K562 (cell line): ENCODE data around the gene RREB1. TPM values are rescaled to one million over a fixed set of nuclear protein-coding genes. Genes with fewer than 3 reads are reported as not detected.

Experiments used
- ATAC-seq: fragments of 200-7000 bp; cut with Tn5 transposase; 3 replicates; pipeline ENCODE4 v1.9.1; 2020; ENCODE audit warnings: moderate library complexity
- BruUV-seq: library from RNA; stranded (reverse); fragments of 400-500 nt; replicated peaks from 2 replicates; lab custom pipeline; 2021; lab: Mats Ljungman, UMichigan
- CTCF ChIA-PET: fragments of 300-600 bp; formaldehyde crosslinking; extraction: SDS; loops from one replicate; lab custom pipeline; 2021; ENCODE audit warnings: low intra/inter-chr PET ratio; lab: Yijun Ruan, JAX
- POLR2A ChIA-PET: fragments of 300-600, 350-650 bp; sonication (Branson Sonifier 250); formaldehyde crosslinking; extraction: SDS; loops from one replicate; lab custom pipeline; 2021; ENCODE audit warnings: antibody characterized with exemption, inconsistent platforms; lab: Yijun Ruan, JAX
- DNase-seq, 4 experiments: peaks; one replicate each; pipeline versions ENCODE4 v3.0.0 to v3.0.0-alpha.2; 2011 to 2018; ENCODE audit warnings: low spot score in 3 of 4, mixed read lengths in 3 of 4; ENCODE audit errors: extremely low read depth in 1 of 4
- FAIRE-seq: peaks from 2 replicates; lab custom pipeline; 2011; peaks lifted over from hg19 to GRCh38; lab: Jason Lieb, UNC
- H2AFZ ChIP-seq: 2 replicates; pipeline ENCODE4 v1.6.0; 2011; ENCODE audit warnings: low read depth, low read length, control low read depth, inconsistent platforms
- H3K27ac ChIP-seq: fragments of 200-600 bp; 3 replicates; pipeline ENCODE4 v1.8.0; 2011; ENCODE audit warnings: low read depth, mild to moderate bottlenecking, control low read depth, inconsistent platforms, low read length, moderate library complexity, mixed read lengths; ENCODE audit errors: extremely low read depth
- H3K27me3 ChIP-seq, 2 experiments: fragments of 300-600 bp in 1 of 2; 2 replicates in 1 of 2; 3 replicates in 1 of 2; pipeline versions ENCODE4 v1.6.0 to v1.8.0; 2011; ENCODE audit warnings: inconsistent platforms in 2 of 2, low read length in 2 of 2, mild to moderate bottlenecking in 1 of 2, mixed read lengths in 1 of 2, moderate library complexity in 1 of 2; ENCODE audit not compliant: control insufficient read depth in 2 of 2, insufficient read depth in 2 of 2
- H3K36me3 ChIP-seq: fragments of 300-600 bp; 3 replicates; pipeline ENCODE4 v1.8.0; 2011; ENCODE audit warnings: mild to moderate bottlenecking, low read length, inconsistent platforms; ENCODE audit not compliant: control insufficient read depth, insufficient read depth
- H3K4me1 ChIP-seq, 2 experiments: fragments of 200-600 bp in 1 of 2; replicated peaks in 1 of 2; 2 replicates in 1 of 2; 3 replicates in 1 of 2; pipeline versions ENCODE4 v1.5.1 to v1.8.0; 2011; ENCODE audit warnings: inconsistent platforms in 2 of 2, low read length in 2 of 2, mild to moderate bottlenecking in 1 of 2, mixed read lengths in 1 of 2, moderate library complexity in 1 of 2; ENCODE audit not compliant: control insufficient read depth in 2 of 2, insufficient read depth in 2 of 2
- H3K4me2 ChIP-seq: 2 replicates; pipeline ENCODE4 v1.6.1; 2011; ENCODE audit warnings: low read length, control low read depth, inconsistent platforms, mixed read lengths; ENCODE audit not compliant: insufficient read depth
- H3K4me3 ChIP-seq: fragments of 200-600 bp; sonication (generic), shearing (Covaris generic); 2 replicates; pipeline ENCODE4 v1.5.1; 2016; ENCODE audit warnings: control low read depth, inconsistent platforms
- H3K79me2 ChIP-seq: fragments of 200-600 bp; 3 replicates; pipeline ENCODE4 v1.8.0; 2011; ENCODE audit warnings: low read length, inconsistent platforms; ENCODE audit not compliant: control insufficient read depth, insufficient read depth
- H3K9ac ChIP-seq, 2 experiments: 2 replicates each; pipeline versions ENCODE4 v1.6.0 to v1.6.1; 2011; ENCODE audit warnings: low read depth in 2 of 2, low read length in 2 of 2, control low read depth in 1 of 2, inconsistent platforms in 1 of 2, mild to moderate bottlenecking in 1 of 2, mixed read lengths in 1 of 2; ENCODE audit not compliant: insufficient read depth in 1 of 2
- H3K9me1 ChIP-seq: one replicate; pipeline ENCODE4 v1.6.0; 2011; ENCODE audit warnings: inconsistent platforms, mild to moderate bottlenecking, low read length, moderate library complexity; ENCODE audit not compliant: control insufficient read depth, insufficient read depth
- H3K9me3 ChIP-seq: replicated peaks from 2 replicates; pipeline ENCODE4 v1.5.1; 2011; ENCODE audit warnings: low read depth, low read length, inconsistent platforms; ENCODE audit not compliant: control insufficient read depth, insufficient read depth
- H4K20me1 ChIP-seq: replicated peaks from 2 replicates; pipeline ENCODE4 v1.6.1; 2011; ENCODE audit warnings: low read length, inconsistent platforms, mixed read lengths; ENCODE audit not compliant: control insufficient read depth, insufficient read depth
- ARID3A ChIP-seq: IDR thresholded peaks from 2 replicates; pipeline ENCODE4 v1.6.1; 2012; ENCODE audit warnings: low read depth, low read length, improper control_type of control experiment, borderline replicate concordance
- CBFA2T3 ChIP-seq: fragments of 450-650 bp; IDR thresholded peaks from 2 replicates; pipeline ENCODE4 v1.6.1; 2017
- EGR1 ChIP-seq: fragments of 450-650 bp; conservative IDR thresholded peaks from 2 replicates; pipeline ENCODE4 v1.6.1; 2017; ENCODE audit warnings: mild to moderate bottlenecking
- FOXO4 ChIP-seq: fragments of 450-650 bp; formaldehyde crosslinking; IDR thresholded peaks from 2 replicates; pipeline ENCODE4 v1.4.0; 2020; ENCODE audit warnings: mild to moderate bottlenecking, moderate library complexity
- MXD1 ChIP-seq: fragments of 250-450 bp; sonication (Bioruptor Pico); IDR thresholded peaks from 2 replicates; pipeline ENCODE4 v1.8.0; 2021; ENCODE audit warnings: borderline replicate concordance, mild to moderate bottlenecking, moderate library complexity; ENCODE audit not compliant: poor library complexity, severe bottlenecking
- REST ChIP-seq, 2 experiments: fragments of 450-650 bp; formaldehyde crosslinking in 1 of 2; IDR thresholded peaks; 2 replicates each; pipeline versions ENCODE4 v1.4.0 to v1.6.1; 2014 to 2020; ENCODE audit warnings: mild to moderate bottlenecking in 2 of 2, borderline replicate concordance in 1 of 2, low read depth in 1 of 2
- SOX6 ChIP-seq: fragments of 450-650 bp; IDR thresholded peaks from 2 replicates; pipeline ENCODE4 v1.6.1; 2014; ENCODE audit warnings: mild to moderate bottlenecking
- SUPT5H ChIP-seq: fragments of 450-650 bp; IDR thresholded peaks from 2 replicates; pipeline ENCODE4 v1.6.1; 2016
- TEAD4 ChIP-seq, 2 experiments: sonication (generic) in 1 of 2; formaldehyde crosslinking in 1 of 2; IDR thresholded peaks; 2 replicates each; pipeline versions ENCODE4 v1.6.1 to v1.8.0; 2012 to 2022; ENCODE audit warnings: borderline replicate concordance in 1 of 2, inconsistent platforms in 1 of 2, low read length in 1 of 2, mild to moderate bottlenecking in 1 of 2, missing genetic modification reagents in 1 of 2
- ZNF707 ChIP-seq: fragments of 250-450 bp; sonication (Bioruptor Pico); conservative IDR thresholded peaks from 2 replicates; pipeline ENCODE4 v1.8.0; 2022; ENCODE audit warnings: inconsistent platforms, mild to moderate bottlenecking, moderate library complexity
- WGBS: fragments of 100-300 bp; shearing (Covaris generic); methylation state at CpG from one replicate; pipeline ENCODE4 v1.1.6; 2016; ENCODE audit warnings: low coverage, mixed read lengths; ENCODE audit not compliant: insufficient coverage; ENCODE audit errors: missing lambda C conversion rate; 5-methylcytosine and 5-hydroxymethylcytosine counted together
- in situ Hi-C: fragments of 300-500 bp; cut with MboI; formaldehyde crosslinking; loops from 4 replicates; pipeline ENCODE4 v1.15.0; 2018; ENCODE audit warnings: inconsistent platforms, mixed read lengths
- intact Hi-C: fragments of 100-400 bp; cut with micrococcal nuclease; formaldehyde crosslinking; loops from 2 replicates; pipeline ENCODE4 v1.14.2; 2022
- polyA plus RNA-seq, 8 experiments: library from polyadenylated mRNA; depleted of rRNA in 4 of 8; stranded (reverse) in 5 of 8; unstranded in 3 of 8; fragments of >200 nt; fragmentation: Nextera tagmentation in 2 of 8; fragmentation: Illumina TruSeq in 1 of 8; extraction: Ambion mirVana in 2 of 8; extraction: Trizol in 1 of 8; gene quantifications; 2 replicates each; pipeline versions ENCODE4 v1.2.1 to v1.2.3, GENCODE V29; 2011 to 2014; ENCODE audit warnings: inconsistent platforms in 1 of 8, missing spikeins in 1 of 8
- total RNA-seq, 7 experiments: library from RNA; depleted of rRNA in 6 of 7; stranded (reverse); fragments of >200 nt in 6 of 7; fragmentation: Illumina TruSeq in 2 of 7; extraction: Trizol in 2 of 7; gene quantifications; 2 replicates each; pipeline versions ENCODE4 v1.2.1 to v1.2.3, GENCODE V29; 2011 to 2021; ENCODE audit warnings: low replicate concordance in 1 of 7

The RREB1 gene
- total and polyA plus RNA-seq, 9 of the 15 experiments (the other 6 are each of a cell fraction or from before 2014, with no cell fraction given): 3.3 to 64.2 (median 19.3) TPM

GRCh38 chr6:7300926-7301325, 193.2 kb downstream of the RREB1 start:
- in situ Hi-C loops: no loop called here
- no TSS peak for BruUV-seq
- 55% methylated on average over 5 of the region's 5 CpGs for WGBS
- TF ChIP-seq MXD1 (CRISPR knock-in tag) (no peak), EGR1 (0 out of 2 replicates have a peak, but pooled peaks have one; percentile 4), REST (IDR thresholded peaks at IDR 0.05; ENCODE audit: borderline replicate concordance) (no peak), REST (CRISPR knock-in tag; IDR thresholded peaks at IDR 0.05; ENCODE audit: low read depth) (no peak), ZNF707 (CRISPR knock-in tag) (no peak), SUPT5H (peak; percentile 28; the same call in 1 of the 2 replicates), FOXO4 (no peak), CBFA2T3 (peak; percentile 55), ARID3A (no peak), SOX6 (peak; percentile 26; the same call in 1 of the 2 replicates), TEAD4 (IDR thresholded peaks at IDR 0.05; ENCODE audit: low read length) (0 out of 2 replicates have a peak, but pooled peaks have one; percentile 43), TEAD4 (CRISPR knock-in tag; IDR thresholded peaks at IDR 0.05; ENCODE audit: borderline replicate concordance) (no peak)

More at GRCh38 chr6:7300926-7301325, 193.2 kb downstream of the RREB1 start:
- no peaks in the 10 kb centered on the region for H3K27me3 ChIP-seq
- CTCF ChIA-PET: no interaction called here
- no peak overlapping the region for H3K4me2 ChIP-seq
- intact Hi-C loops: no loop called here
- H4K20me1 ChIP-seq: no peaks in the 10 kb centered on the region
- H3K9ac ChIP-seq: no peak overlapping the region
- H3K27ac ChIP-seq: no peak overlapping the region
- FAIRE-seq (no peak), ATAC-seq (no peak), DNase-seq (peak in 2 of 4 experiments; percentile 20 to 25)
- H3K4me3 ChIP-seq: no peak overlapping the region
- H3K79me2 ChIP-seq: peaks cover 25% of the 10 kb centered on the region
- POLR2A ChIA-PET: interaction anchor here (0.9 to 3.8 kb wide), 5 partner anchors 9 to 163 kb away, joined by 3 to 16 read pairs (median 6); no protein-coding TSS in a partner anchor
- H3K9me1 ChIP-seq: no peaks in the 10 kb centered on the region
- peaks cover 97% of the 10 kb centered on the region for H3K36me3 ChIP-seq
- no peaks in the 10 kb centered on the region for H3K4me1 ChIP-seq
- H3K9me3 ChIP-seq: no peaks in the 10 kb centered on the region
- H2AFZ ChIP-seq: no peak overlapping the region
